ENCODE measurements around the gene RASSF10. TPM values are rescaled to one million over a fixed set of nuclear protein-coding genes. Genes with fewer than 3 reads are reported as not detected.

The RASSF10 gene
- polyA plus RNA-seq, 1 of the 3 experiments (the other 2 are of a cell fraction) = not detected

GRCh38 chr11:13035711-13036110 lies 26.6 kb downstream of the RASSF10 start:
- Histone ChIP-seq H3K4me3 (ENCODE audit: low read depth in 2 of 2, low read length in 1 of 2) (no peak overlapping the region), H3K36me3 (replicated peaks in 1 of 2; ENCODE audit: control insufficient read depth in 1 of 2, insufficient read depth in 2 of 2, low read length in 1 of 2) (no peaks in the 10 kb centered on the region), H3K27ac (ENCODE audit: low read depth in 2 of 2, low read length in 1 of 2) (no peak overlapping the region), H3K9me3 (no peaks in the 10 kb centered on the region), H2AFZ (ENCODE audit: low read depth) (no peak overlapping the region), H3F3A (replicated peaks; ENCODE audit: insufficient read depth) (no peaks in the 10 kb centered on the region), H3K9me2 (no peaks in the 10 kb centered on the region), H3K4me1 (ENCODE audit: control insufficient read depth in 1 of 2, insufficient read depth in 2 of 2, low read depth in 1 of 2, low read length in 1 of 2) (peaks cover 0 to 8% of the 10 kb centered on the region in 2 experiments; a peak in 2 of 4 replicates), H3K27me3 (ENCODE audit: insufficient read depth) (peaks cover 18% of the 10 kb centered on the region; the same call in 1 of the 2 replicates), H3K4me2 (no peak overlapping the region), H4K20me1 (ENCODE audit: insufficient read depth) (no peaks in the 10 kb centered on the region), H3K9ac (no peak overlapping the region), H3K79me2 (ENCODE audit: insufficient read depth) (no peaks in the 10 kb centered on the region)
- DNase-seq = no peak
- POLR2A ChIA-PET = no interaction called here
- TF ChIP-seq PBX3 (IDR thresholded peaks at IDR 0.05) = no peak
- no peak for TF ChIP-seq TCF12 (IDR thresholded peaks at IDR 0.05)
- no peak for TF ChIP-seq EZH2phosphoT487 (IDR thresholded peaks at IDR 0.05; ENCODE audit: borderline replicate concordance, low read depth)
- no peak for TF ChIP-seq NRF1 (IDR thresholded peaks at IDR 0.05; ENCODE audit: low read depth, low read length)
- no peak for TF ChIP-seq ZBTB33 (IDR thresholded peaks at IDR 0.05; ENCODE audit: borderline replicate concordance, low read depth)
- no peak for TF ChIP-seq USF1 (IDR thresholded peaks at IDR 0.05; ENCODE audit: borderline replicate concordance, low read depth)
- TF ChIP-seq RCOR1 (IDR thresholded peaks at IDR 0.05; ENCODE audit: low read length) = no peak
- TF ChIP-seq YY1 (IDR thresholded peaks at IDR 0.05; ENCODE audit: low read depth) = no peak
- no peak for TF ChIP-seq RFX5 (IDR thresholded peaks at IDR 0.05; ENCODE audit: low read length)
- no peak for TF ChIP-seq MEF2A (IDR thresholded peaks at IDR 0.05; ENCODE audit: borderline replicate concordance, low read depth)
- no peak for TF ChIP-seq MAX (IDR thresholded peaks at IDR 0.05; ENCODE audit: low read depth)
- no peak for TF ChIP-seq IRF3 (IDR thresholded peaks at IDR 0.05; ENCODE audit: low read depth, low read length)
- no peak for TF ChIP-seq JUND (IDR thresholded peaks at IDR 0.05)
- no peak for TF ChIP-seq EP300 (IDR thresholded peaks at IDR 0.05; ENCODE audit: borderline replicate concordance in 1 of 2, low read depth in 1 of 2, low read length in 1 of 2)
- TF ChIP-seq FOSL2 (IDR thresholded peaks at IDR 0.05; ENCODE audit: borderline replicate concordance, low read depth) = no peak
- no peak for TF ChIP-seq REST (IDR thresholded peaks at IDR 0.05; ENCODE audit: low read depth, low read length)
- no peak for TF ChIP-seq NFIC (IDR thresholded peaks at IDR 0.05; ENCODE audit: borderline replicate concordance)
- TF ChIP-seq SIN3A (IDR thresholded peaks at IDR 0.05; ENCODE audit: borderline replicate concordance, low read depth, low read length) = no peak
- TF ChIP-seq CHD2 (IDR thresholded peaks at IDR 0.05; ENCODE audit: low read length, partially characterized antibody) = no peak
- TF ChIP-seq MXI1 (IDR thresholded peaks at IDR 0.05; ENCODE audit: low read depth, low read length) = no peak
- CTCF ChIA-PET = no interaction called here
- 62% methylated on average over 4 of the region's 4 CpGs for WGBS (ENCODE audit: low lambda C conversion rate)

Measured in SK-N-SH (cell line).